ENCODE data around the gene H1-8.
"Not testable (repeated sequence)": the region's sequence is repeated elsewhere in the genome, so short reads cannot be mapped to it uniquely, and the experiment has no call there.

H1-8 gene

DNA sequence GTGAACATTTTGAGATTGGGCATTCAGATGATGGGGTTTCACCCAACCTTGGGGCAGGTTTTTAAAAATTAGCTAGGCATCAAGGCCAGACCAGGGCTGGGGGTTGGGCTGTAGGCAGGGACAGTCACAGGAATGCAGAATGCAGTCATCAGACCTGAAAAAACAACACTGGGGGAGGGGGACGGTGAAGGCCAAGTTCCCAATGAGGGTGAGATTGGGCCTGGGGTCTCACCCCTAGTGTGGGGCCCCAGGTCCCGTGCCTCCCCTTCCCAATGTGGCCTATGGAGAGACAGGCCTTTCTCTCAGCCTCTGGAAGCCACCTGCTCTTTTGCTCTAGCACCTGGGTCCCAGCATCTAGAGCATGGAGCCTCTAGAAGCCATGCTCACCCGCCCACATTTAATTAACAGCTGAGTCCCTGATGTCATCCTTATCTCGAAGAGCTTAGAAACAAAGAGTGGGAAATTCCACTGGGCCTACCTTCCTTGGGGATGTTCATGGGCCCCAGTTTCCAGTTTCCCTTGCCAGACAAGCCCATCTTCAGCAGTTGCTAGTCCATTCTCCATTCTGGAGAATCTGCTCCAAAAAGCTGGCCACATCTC, 8.4 kb upstream of the H1-8 start:
- no peak for ATAC-seq

DNA sequence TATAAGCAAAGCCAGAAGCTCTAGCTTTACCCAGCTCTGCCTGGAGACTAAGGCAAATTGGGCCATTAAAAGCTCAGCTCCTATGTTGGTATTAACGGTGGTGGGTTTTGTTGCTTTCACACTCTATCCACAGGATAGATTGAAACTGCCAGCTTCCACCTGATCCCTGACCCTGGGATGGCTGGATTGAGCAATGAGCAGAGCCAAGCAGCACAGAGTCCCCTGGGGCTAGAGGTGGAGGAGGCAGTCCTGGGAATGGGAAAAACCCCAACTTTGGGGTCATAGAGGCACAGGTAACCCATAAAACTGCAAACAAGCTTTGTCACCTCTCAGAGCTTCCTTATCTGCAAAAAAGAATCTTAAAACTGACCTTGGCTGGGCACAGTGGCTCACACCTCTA, 7.9 kb upstream of the H1-8 start:
- ATAC-seq, result no peak

DNA sequence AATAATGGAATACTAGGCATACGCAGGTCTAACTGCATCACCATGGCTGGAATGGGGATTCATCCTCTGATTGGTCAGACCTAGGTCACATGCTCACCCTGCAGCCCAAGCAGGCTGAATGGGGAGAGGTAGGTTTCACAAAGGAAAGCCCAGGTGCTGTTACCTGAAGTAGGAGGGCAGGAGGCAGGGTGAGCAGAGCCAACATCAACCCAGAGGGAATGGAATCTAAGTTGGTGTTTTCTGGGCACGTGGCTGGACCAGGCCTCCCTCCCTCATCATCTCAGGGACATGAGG, 6.7 kb upstream of the H1-8 start:
- ATAC-seq, result no peak

DNA sequence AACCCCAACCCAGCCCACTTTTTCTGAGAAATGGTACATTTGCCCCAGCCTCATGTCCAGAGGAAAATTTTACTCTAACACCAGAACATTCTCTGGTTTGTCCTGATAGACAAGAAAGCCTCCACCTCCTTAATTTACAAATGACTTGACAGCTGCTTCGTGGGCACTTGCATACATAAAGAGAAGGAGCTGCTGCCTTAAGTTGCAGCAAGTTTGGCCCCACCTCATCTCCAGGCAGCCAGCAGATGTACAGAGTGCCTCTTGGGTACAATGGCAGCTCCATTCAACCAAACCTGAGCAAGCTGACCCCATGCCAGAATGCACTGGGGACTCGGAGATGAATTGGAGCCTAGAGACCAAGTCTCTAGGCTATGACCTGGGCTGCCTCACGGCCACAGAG, 6.2 kb upstream of the H1-8 start:
- no peak for ATAC-seq

GRCh38 chr3:129539206-129539605, 3.8 kb upstream of the H1-8 start:
- ATAC-seq, result no peak

GRCh38 chr3:129540776-129541516, 2.0 kb upstream of the H1-8 start:
- no peak for ATAC-seq

- ATAC-seq, result no peak
Observed at GRCh38 chr3:129542747-129543146, 228 bp upstream of the H1-8 start.

DNA sequence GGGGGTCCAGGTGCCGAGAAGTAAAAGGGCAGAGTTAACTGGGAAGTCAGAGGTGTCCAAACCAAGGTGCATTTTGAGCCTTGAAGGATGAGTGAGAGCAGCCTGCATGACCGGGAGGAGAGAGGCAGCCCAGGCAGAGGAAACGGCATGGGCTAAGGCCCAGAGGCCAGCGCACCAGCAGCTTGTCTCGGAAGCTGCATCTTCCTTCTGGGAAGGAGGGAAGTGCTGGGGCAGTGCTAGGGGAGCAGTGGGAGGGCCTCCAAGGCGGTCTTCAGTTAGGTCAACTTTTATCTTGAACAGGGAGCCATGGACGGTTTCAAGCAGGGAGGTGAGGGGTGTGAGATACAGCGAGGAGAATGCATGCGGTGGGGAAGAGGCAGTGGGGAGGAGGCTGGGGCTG, 1.0 kb downstream of the H1-8 start:
- ATAC-seq, result no peak

DNA sequence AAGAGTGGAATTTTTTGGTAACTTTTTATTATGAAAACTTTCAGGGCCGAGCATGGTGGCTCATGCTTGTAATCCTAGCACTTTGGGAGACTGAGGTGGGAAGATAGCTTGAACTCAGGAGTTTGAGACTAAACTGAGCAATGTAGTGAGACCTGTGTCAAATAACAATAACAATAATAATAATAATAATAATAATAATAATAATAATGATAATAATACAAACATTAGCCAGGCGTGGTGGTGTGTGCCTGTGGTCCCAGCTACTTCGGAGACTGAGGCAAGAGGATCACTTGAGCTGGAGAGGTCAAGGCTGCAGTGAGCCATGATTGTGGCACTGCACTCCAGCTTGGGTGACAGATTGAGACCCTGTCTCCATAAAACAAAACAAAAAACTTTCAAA, 3.0 kb downstream of the H1-8 start:
- ATAC-seq, result not testable (repeated sequence)

GRCh38 chr3:129547241-129547640, 4.3 kb downstream of the H1-8 start:
- no peak for ATAC-seq

GRCh38 chr3:129548104-129548965, 5.4 kb downstream of the H1-8 start:
- no peak for ATAC-seq

DNA sequence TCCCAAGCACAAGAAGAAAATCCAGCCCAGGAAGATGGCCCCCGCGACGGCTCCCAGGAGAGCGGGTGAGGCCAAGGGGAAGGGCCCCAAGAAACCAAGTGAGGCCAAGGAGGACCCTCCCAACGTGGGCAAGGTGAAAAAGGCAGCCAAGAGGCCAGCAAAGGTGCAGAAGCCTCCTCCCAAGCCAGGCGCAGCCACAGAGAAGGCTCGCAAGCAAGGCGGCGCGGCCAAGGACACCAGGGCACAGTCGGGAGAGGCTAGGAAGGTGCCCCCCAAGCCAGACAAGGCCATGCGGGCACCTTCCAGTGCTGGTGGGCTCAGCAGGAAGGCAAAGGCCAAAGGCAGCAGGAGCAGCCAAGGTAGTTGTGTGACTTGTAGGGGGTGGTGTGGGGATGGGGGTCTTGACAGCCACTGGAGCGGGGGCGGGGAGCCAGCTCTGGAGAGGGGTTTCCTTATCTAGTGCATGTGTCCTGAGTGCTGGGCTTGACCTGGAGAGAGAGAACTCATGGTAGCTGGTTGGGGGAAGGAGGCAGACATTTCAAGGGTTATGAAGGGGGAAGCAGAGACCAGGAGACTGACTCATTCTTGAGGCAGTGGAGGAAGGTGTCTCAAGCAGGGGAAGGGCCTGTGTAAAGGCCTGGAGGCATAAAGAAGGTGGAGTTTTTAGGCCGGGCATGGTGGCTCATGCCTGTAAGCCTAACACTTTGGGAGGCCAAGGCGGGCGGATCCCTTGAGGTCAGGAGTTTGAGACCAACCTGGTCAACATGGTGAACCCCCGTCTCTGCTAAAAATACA, 6.2 kb downstream of the H1-8 start:
- no peak for ATAC-seq

DNA sequence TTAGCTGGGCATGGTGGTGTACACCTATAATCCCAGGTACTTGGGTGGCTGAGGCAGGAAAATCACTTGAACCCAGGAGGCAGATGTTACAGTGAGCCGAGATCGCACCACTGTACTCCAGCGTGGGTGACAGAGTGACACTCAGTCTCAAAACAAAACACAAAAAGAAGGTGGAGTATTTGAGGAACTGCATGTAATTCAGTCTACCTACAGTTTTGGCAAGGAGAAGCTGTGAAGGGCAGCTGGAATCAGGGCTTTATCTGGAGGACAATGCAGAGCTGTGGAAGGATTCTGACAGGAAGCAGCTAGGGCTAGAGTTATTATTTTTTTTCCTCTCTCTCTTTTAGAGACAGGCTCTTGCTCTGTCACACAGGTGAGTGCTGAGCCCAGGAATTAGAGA, 6.8 kb downstream of the H1-8 start:
- no peak for ATAC-seq

GRCh38 chr3:129552287-129553050, 9.5 kb downstream of the H1-8 start:
- ATAC-seq, result no peak

DNA sequence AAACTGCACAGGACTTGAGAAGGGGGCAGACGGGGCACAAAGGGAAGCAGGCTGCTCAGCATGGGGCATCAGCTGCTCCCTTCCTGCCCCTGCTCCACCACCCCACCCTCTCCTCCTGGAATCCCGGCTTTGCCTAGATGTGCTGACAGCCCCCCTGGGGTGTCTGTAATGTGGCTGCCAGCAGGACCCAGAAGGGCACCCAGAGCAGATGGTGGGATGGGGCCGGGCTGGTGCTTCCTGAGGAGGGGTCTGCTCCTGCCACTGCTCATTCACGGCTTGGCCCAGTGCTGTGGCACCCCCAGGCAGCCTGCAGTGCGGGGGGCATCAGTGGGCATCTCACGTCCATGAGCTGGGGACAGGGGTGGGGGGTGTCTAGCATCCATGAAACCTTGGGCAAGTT, 10.2 kb downstream of the H1-8 start:
- ATAC-seq, result no peak

DNA sequence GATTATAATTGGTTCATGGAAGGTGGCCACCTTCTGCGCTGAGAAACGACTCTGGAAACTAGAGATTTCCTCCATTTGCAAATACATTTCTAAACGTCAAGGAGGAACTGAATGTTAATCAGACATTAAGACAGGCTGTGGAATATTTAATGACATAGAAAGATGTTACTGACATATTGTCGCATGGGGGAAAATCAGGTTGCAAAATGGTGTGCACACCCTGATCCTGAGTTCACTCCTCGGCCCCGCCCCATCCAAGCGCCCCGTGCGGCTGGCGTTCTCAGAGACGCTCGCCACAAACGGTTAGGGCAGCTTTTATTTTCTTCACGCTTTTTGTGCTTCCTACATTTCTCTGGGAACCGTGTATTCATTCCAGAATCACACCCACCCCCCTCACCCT, 10.7 kb downstream of the H1-8 start:
- ATAC-seq, result no peak

DNA sequence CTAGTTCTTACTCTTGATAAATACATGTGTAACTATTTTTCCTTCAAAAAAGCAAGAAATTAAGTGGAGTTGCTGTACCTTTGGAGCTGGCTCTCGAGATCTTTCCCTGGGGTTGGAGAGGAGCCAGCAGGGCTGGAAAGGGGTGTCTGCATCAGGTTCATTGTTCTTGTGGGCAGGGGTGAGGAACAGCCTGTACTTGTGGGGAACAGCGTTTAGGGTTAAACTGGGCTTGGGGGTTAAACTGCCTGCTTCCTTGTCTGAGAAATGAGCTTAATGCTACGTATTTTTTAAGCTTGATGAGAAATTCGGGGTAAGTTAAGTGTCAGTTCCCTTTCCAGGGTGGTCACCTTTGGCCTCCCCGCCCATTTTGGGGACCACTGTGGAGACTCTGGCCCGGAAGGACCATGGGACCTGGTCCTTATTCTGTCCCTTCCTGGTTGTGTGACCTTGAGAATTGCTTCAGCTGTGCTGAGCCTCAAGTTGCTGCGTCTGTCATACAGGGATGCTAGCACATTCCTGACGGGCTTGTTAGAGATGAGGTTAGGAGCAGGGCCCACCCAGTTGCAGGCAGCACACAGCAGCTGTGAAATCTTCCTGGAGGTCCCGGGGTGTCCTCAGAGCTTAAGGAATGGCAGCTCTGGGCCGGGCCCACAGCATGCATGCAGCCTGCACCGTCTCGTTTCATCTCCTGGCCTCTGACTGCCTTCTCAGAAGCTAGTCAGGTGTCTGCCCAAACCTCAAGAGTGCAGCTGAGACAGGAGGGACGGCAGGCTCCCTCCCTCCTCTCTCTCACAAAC, 11.6 kb downstream of the H1-8 start:
- ATAC-seq, result no peak

- no peak for ATAC-seq
Observed at GRCh38 chr3:129555153-129555550, 12.2 kb downstream of the H1-8 start.

DNA sequence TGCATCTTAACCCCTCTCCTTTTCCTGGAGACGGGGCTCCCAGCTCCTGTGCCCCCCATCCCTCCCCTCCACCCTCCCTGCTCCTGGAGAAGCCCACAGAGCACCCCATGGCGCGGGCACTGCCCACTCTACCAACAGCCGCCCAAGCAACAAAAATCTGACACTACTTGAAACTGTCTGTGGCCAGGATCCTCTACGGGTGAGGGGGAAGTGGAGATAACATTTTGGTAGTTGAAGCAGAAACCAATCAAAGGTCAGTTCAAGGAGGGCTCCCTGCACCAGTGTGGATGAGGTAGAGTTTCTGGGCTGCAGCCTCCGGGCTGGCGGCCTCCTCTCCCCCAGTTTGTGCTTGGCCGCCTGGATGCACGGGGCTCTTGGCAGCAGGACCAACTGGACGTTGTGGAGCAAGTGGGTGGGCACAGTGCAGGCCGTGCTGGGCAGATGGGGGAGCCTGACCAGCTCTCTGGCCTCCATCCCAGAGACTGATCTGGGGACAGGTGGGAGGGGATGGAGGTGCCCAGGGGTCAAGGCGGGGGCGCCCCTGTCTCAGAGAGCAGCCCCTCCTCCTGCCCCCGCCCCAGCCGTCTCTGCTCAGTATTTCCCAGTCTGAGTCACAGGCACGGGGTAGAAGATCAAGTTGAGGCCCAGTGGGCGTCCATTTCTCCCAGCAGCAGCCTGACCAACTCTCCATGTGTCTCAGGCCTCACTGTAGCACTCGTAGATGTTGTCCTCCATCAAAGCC, 12.8 kb downstream of the H1-8 start:
- no peak for ATAC-seq

GRCh38 chr3:129556358-129556695, 13.4 kb downstream of the H1-8 start:
- no peak for ATAC-seq
